GM06990 (cell line): ENCODE measurements around the gene RBM47.

Experiments used
- DNase-seq: peaks from one replicate; pipeline ENCODE4 v3.0.0-alpha.2; 2011; ENCODE audit not compliant: insufficient read length; ENCODE audit errors: extremely low read depth
- H3K27me3 ChIP-seq: replicated peaks from 2 replicates; pipeline ENCODE4 v1.6.0; 2011; ENCODE audit warnings: low read length; ENCODE audit not compliant: control insufficient read depth, insufficient read depth
- H3K36me3 ChIP-seq: 2 replicates; pipeline ENCODE4 v1.5.1; 2011; ENCODE audit warnings: low read length; ENCODE audit not compliant: control insufficient read depth, insufficient read depth
- H3K4me3 ChIP-seq: replicated peaks from 2 replicates; pipeline ENCODE4 v1.5.1; 2011; ENCODE audit warnings: low read depth, mild to moderate bottlenecking, control low read depth, low read length
- TF ChIP-seq, protein P1 (sequence below): IDR thresholded peaks from 2 replicates; pipeline ENCODE4 v1.5.1; 2011; ENCODE audit warnings: low read length, control low read depth, mild to moderate bottlenecking, inconsistent platforms; ENCODE audit not compliant: insufficient read depth, poor library complexity, severe bottlenecking

RBM47 gene

DNA sequence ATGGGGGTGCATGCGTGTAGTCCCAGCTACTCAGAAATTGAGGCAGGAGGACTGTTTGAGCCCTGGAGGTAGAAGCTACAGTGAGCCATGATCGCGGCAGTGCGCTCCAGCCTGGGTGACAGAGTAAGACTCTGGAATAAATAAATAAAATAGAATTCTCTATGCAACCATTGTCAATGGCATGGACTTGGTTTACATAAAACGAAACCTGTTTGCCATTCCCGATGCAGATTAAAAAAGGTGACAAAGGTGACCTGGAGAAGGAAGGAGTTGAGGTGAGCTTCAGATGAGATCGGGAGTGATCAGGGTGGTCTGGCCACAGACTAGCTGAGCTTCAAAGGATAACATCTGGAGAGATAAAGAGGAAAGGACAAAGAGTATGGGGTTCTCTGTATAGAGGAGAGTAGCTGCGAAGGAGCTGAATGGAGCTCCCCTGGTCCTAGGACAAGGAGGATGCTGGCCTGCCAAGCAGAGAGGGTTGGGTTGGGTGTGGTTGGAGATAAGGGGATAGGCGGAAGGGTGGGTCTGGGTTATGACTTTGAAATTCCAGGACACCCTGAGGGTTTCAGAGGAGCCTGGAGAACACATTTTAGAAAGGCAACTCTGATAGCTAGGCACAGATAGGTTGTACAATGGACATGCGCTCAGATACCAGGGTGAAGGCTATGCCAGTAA is 98.6 kb downstream of the RBM47 start:
- no peak for DNase-seq
- Histone ChIP-seq H3K36me3 (peaks cover 5% of the 10 kb centered on the region; the same call in 1 of the 2 replicates), H3K27me3 (no peaks in the 10 kb centered on the region), H3K4me3 (no peak overlapping the region)
- TF ChIP-seq, protein P1, sequence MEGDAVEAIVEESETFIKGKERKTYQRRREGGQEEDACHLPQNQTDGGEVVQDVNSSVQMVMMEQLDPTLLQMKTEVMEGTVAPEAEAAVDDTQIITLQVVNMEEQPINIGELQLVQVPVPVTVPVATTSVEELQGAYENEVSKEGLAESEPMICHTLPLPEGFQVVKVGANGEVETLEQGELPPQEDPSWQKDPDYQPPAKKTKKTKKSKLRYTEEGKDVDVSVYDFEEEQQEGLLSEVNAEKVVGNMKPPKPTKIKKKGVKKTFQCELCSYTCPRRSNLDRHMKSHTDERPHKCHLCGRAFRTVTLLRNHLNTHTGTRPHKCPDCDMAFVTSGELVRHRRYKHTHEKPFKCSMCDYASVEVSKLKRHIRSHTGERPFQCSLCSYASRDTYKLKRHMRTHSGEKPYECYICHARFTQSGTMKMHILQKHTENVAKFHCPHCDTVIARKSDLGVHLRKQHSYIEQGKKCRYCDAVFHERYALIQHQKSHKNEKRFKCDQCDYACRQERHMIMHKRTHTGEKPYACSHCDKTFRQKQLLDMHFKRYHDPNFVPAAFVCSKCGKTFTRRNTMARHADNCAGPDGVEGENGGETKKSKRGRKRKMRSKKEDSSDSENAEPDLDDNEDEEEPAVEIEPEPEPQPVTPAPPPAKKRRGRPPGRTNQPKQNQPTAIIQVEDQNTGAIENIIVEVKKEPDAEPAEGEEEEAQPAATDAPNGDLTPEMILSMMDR: no peak

DNA sequence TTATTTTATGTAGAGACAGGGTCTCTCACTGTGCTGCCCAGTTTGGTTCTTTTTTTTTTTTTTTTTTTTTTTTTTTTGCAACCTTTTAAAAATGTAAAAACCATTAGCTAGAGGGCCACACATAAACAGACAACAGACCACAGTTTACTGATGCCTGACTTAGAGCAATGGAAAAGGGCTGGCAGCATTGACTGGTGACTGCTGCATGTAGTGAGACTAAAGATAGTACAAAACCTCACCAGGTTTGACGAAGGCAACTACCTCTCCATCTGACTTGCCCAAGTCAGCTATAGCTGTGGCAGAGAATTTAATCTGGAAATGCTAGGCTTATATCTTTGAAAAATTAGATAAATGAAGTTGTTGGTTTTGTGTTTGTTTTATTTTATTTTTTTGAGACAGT is 102.9 kb downstream of the RBM47 start:
- TF ChIP-seq, protein P1: no peak
- Histone ChIP-seq H3K27me3 (no peaks in the 10 kb centered on the region), H3K36me3 (peaks cover 5% of the 10 kb centered on the region), H3K4me3 (no peak overlapping the region)
- DNase-seq: no peak

DNA sequence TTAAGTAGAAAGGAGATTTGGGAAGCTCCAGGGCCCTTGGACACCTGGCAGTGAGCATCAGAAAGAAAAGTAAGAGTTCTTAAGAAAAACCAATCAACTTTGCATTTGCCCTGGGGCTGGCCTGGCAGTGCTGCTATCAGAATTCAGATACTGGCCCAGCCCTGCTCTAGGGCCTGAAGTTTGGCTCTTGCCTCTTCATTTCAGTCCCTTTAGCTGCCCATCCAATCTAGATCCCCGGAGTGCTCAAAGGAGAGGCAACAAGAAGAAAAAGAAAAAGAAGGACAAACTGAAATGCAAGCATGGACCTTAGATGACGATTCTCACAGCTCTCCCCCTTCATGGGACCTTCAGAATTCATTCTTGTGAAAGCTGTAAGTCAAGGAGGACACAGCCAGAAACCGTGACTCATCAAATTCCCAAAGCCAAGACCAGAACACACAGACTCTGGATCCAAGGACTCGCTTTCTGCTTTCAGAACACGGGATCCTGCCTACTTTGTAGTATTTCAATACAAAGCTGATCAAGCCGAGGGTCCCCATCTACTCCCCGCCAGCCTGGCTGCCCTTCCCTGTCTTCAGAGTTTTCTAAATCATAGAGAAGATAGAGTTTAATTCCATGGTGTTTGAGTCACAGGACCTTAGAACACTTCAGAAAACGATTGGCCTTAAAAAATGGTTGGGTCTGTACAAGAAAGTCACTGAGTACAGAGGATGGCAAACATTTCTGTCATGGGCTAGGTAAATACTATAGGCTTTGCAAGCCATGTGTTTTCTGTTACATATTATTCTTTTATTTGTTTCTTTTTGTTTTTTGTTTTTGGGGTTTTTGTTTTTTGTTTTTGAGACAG is 103.7 kb downstream of the RBM47 start:
- Histone ChIP-seq H3K4me3 (no peak overlapping the region), H3K27me3 (no peaks in the 10 kb centered on the region), H3K36me3 (peaks cover 3% of the 10 kb centered on the region)
- TF ChIP-seq, protein P1: no peak
- no peak for DNase-seq

DNA sequence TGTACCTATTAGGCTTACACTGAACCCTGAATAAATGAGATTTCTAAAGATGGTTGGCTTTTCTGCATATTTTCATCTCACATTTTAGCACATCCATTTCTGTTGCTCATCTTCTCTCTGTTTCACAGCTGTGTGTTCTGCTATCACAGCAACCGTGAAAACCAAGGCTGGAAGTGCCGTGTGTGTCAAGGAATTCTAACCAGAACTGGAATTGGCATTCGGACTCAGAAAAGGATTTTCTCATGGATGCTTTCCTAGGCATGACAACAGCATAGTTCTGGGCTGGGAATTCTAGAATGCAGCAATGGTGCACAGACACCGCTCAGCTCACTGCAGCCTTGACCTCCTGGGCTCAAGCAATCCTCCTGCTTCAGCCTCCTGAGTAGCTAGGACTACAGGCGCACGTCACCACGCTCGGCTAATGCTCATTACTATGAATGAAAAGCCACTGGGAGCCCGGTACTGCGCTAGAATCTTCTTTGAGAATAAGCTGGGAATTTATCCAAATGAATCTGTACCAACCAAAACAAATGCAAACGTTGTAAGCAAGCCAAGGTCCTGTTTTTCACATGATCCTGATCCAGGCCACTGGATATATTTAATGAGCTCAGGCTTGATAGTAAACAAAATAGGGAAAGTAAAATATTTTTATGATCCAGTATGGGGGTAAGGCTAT is 105.2 kb downstream of the RBM47 start:
- Histone ChIP-seq H3K4me3 (no peak overlapping the region), H3K36me3 (no peaks in the 10 kb centered on the region; the same call in none of the 2 replicates), H3K27me3 (no peaks in the 10 kb centered on the region)
- TF ChIP-seq, protein P1: no peak
- no peak for DNase-seq

DNA sequence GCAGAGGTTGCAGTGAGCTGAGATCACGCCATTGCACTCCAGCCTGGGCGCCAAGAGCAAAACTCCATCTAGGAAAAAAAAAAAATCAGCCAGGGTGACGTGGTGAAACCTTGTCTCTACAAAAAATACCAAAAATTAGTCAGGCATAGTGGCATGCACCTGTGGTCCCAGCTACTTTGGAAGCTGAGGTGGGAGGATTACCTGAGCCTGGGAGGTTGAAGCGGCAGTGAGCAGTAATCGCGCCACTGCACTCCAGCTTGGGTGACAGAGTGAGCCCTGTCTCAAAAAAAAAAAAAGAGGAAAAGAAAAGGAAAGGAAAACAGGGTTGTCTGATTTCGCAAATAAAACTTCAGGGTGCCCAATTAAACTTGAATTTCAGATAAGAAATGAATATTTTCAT is 106.1 kb downstream of the RBM47 start:
- H3K4me3 ChIP-seq: no peak overlapping the region
- H3K27me3 ChIP-seq: no peaks in the 10 kb centered on the region
- TF ChIP-seq, protein P1: no peak
- no peaks in the 10 kb centered on the region; the same call in none of the 2 replicates for H3K36me3 ChIP-seq
- DNase-seq: no peak
